Upper lobe of left lung (tissue), 6 donors: Measurements from ENCODE around the gene TUB. TPM values are rescaled to one million over a fixed set of nuclear protein-coding genes. Genes with fewer than 3 reads are reported as not detected.

Experiments used
- ATAC-seq, 2 donors: fragments of 200-7000 bp; cut with Tn5 transposase; one replicate each; pipeline ENCODE4 v1.9.1; 2022; ENCODE audit warnings: mild to moderate bottlenecking in 2 of 2, moderate library complexity in 2 of 2; ENCODE audit not compliant: low FRiP score in 2 of 2
- DNase-seq, 2 donors: peaks; one replicate each; pipeline ENCODE4 v3.0.0-alpha.2; 2019 to 2020
- H3K27ac ChIP-seq, 4 donors: fragments of 200-600 bp; sonication (generic); one replicate each; pipeline ENCODE4 v1.5.1; 2016 to 2019
- H3K27me3 ChIP-seq, 4 donors: fragments of 200-600 bp; sonication (generic); one replicate each; pipeline ENCODE4 v1.5.1; 2017 to 2019
- H3K36me3 ChIP-seq, 4 donors: fragments of 200-600 bp; sonication (generic); one replicate each; pipeline ENCODE4 v1.5.1; 2016 to 2019
- H3K4me1 ChIP-seq, 4 donors: fragments of 200-600 bp; sonication (generic); one replicate each; pipeline ENCODE4 v1.5.1; 2018 to 2019
- H3K4me3 ChIP-seq, 4 donors: fragments of 200-600 bp; sonication (generic); one replicate each; pipeline ENCODE4 v1.5.1; 2017 to 2019; ENCODE audit warnings: mild to moderate bottlenecking in 2 of 4, moderate library complexity in 1 of 4
- H3K9me3 ChIP-seq, 4 donors: fragments of 200-600 bp; sonication (generic); one replicate each; pipeline ENCODE4 v1.5.1; 2018 to 2019
- CTCF ChIP-seq, 6 experiments: fragments of 450-650 bp in 4 of 6; fragments of 200-600 bp in 2 of 6; sonication (generic) in 2 of 6; IDR thresholded peaks; one replicate each; pipeline ENCODE4 v1.5.1; 2016 to 2019; ENCODE audit warnings: antibody characterized with exemption in 6 of 6
- EP300 ChIP-seq, 4 donors: sonication (generic); formaldehyde crosslinking; IDR thresholded peaks; one replicate each; pipeline ENCODE4 v1.5.1; 2017; ENCODE audit warnings: antibody characterized with exemption in 4 of 4, control low read depth in 2 of 4
- POLR2A ChIP-seq, 4 donors: fragments of 450-650 bp; IDR thresholded peaks; one replicate each; pipeline ENCODE4 v1.5.1; 2016 to 2017; ENCODE audit warnings: antibody characterized with exemption in 4 of 4, mild to moderate bottlenecking in 2 of 4
- POLR2AphosphoS5 ChIP-seq, 2 donors: sonication (generic); formaldehyde crosslinking; IDR thresholded peaks; one replicate each; pipeline ENCODE4 v1.5.1; 2017; ENCODE audit warnings: antibody characterized with exemption in 2 of 2
- WGBS, 2 donors: methylation state at CpG; one replicate each; pipeline ENCODE4 v1.1.5; 2017 to 2018; 5-methylcytosine and 5-hydroxymethylcytosine counted together
- total RNA-seq, 6 donors: library from RNA; depleted of rRNA in 4 of 6; stranded (reverse); fragments of >200 nt in 4 of 6; gene quantifications; one replicate each; pipeline versions ENCODE4 v1.1.0 to v1.2.1, GENCODE V29; 2016 to 2021
- donor health status: DM: no; HTN: no; CAD: no; lungs with moderate emphysema.
- donor health status: DM: no; HTN: yes; CAD: no; lungs with severe emphysema.

The TUB gene
- total RNA-seq, 6 donors from 2014 or later = 2.6 to 9.1 (median 4.4) TPM

GRCh38 chr11:8055836-8056526 lies 25.0 kb upstream of the TUB start:
- 76 to 87% methylated on average over 6 to 10 of the region's 10 CpGs for WGBS, 2 donors
- no peaks in the 10 kb centered on the region for H3K9me3 ChIP-seq
- no peak overlapping the region for H3K4me3 ChIP-seq
- no peaks in the 10 kb centered on the region for H3K4me1 ChIP-seq
- TF ChIP-seq POLR2AphosphoS5 (IDR thresholded peaks at IDR 0.05) (no peak), EP300 (IDR thresholded peaks at IDR 0.05) (no peak), CTCF (IDR thresholded peaks at IDR 0.05) (no peak), POLR2A (IDR thresholded peaks at IDR 0.05) (no peak)
- H3K36me3 ChIP-seq = no peaks in the 10 kb centered on the region
- peak in 1 of 2 donors; percentile 3 for ATAC-seq
- no peaks in the 10 kb centered on the region for H3K27me3 ChIP-seq
- H3K27ac ChIP-seq = no peak overlapping the region
- DNase-seq = no peak

- no peak for DNase-seq
- TF ChIP-seq EP300 (IDR thresholded peaks at IDR 0.05) (no peak), POLR2AphosphoS5 (IDR thresholded peaks at IDR 0.05) (no peak), POLR2A (IDR thresholded peaks at IDR 0.05) (no peak), CTCF (IDR thresholded peaks at IDR 0.05) (no peak)
- no peak overlapping the region for H3K27ac ChIP-seq
- WGBS, 2 donors = 59 to 74% methylated on average over 12 of the region's 12 CpGs
- no peaks in the 10 kb centered on the region for H3K36me3 ChIP-seq
- no peaks in the 10 kb centered on the region for H3K27me3 ChIP-seq
- no peaks in the 10 kb centered on the region for H3K4me1 ChIP-seq
- ATAC-seq = peak in 1 of 2 donors; percentile 71
- H3K9me3 ChIP-seq = no peaks in the 10 kb centered on the region
- no peak overlapping the region for H3K4me3 ChIP-seq
Measured at GRCh38 chr11:8056810-8057463, 24.1 kb upstream of the TUB start.

GRCh38 chr11:8058216-8058615 lies 22.8 kb upstream of the TUB start:
- TF ChIP-seq POLR2A (IDR thresholded peaks at IDR 0.05) (no peak), CTCF (IDR thresholded peaks at IDR 0.05) (no peak), POLR2AphosphoS5 (IDR thresholded peaks at IDR 0.05) (no peak)
- Histone ChIP-seq H3K27ac (no peak overlapping the region), H3K27me3 (no peaks in the 10 kb centered on the region), H3K4me3 (no peak overlapping the region), H3K36me3 (no peaks in the 10 kb centered on the region), H3K4me1 (peaks cover 0 to 5% (median under 1%) of the 10 kb centered on the region in 4 donors), H3K9me3 (no peaks in the 10 kb centered on the region)
- ATAC-seq = no peak
- DNase-seq = no peak
- 96 to 99% methylated on average over 9 of the region's 9 CpGs for WGBS, 2 donors

- H3K36me3 ChIP-seq = no peaks in the 10 kb centered on the region
- no peak overlapping the region for H3K27ac ChIP-seq
- H3K4me1 ChIP-seq = peaks cover 0 to 7% (median 3%) of the 10 kb centered on the region in 4 donors
- no peaks in the 10 kb centered on the region for H3K27me3 ChIP-seq
- no peak overlapping the region for H3K4me3 ChIP-seq
- DNase-seq (no peak), ATAC-seq (no peak)
- H3K9me3 ChIP-seq = no peaks in the 10 kb centered on the region
- WGBS, 2 donors = 79% methylated on average over 8 of the region's 8 CpGs
- TF ChIP-seq POLR2A (IDR thresholded peaks at IDR 0.05) (no peak), EP300 (IDR thresholded peaks at IDR 0.05) (no peak), POLR2AphosphoS5 (IDR thresholded peaks at IDR 0.05) (no peak), CTCF (IDR thresholded peaks at IDR 0.05) (no peak)
Measured at GRCh38 chr11:8059030-8059429, 22.0 kb upstream of the TUB start.
